A549 (cell line): Measurements from ENCODE around the gene TNS1.

ENCODE experiments used
- CTCF ChIP-seq: fragments of >200 bp; sonication (Bioruptor Twin); formaldehyde crosslinking; IDR thresholded peaks from 3 replicates; pipeline ENCODE4 v1.5.1; 2016
- REST ChIP-seq: fragments of 200-600 bp; sonication (generic); IDR thresholded peaks from 2 replicates; pipeline ENCODE4 v1.6.1; 2016; ENCODE audit warnings: antibody characterized with exemption, mild to moderate bottlenecking, moderate library complexity

- TF ChIP-seq REST (no peak), CTCF (no peak)
These were observed 93.5 kb downstream of the TNS1 start for GRCh38 chr2:217909156-217909820.
